Measurements from ENCODE around the gene NELL2.

GRCh38 chr12:44778863-44779262, 97.3 kb downstream of the NELL2 start:
- no peak for TF ChIP-seq TAF1 (conservative IDR thresholded peaks at IDR 0.05)
- no peak for TF ChIP-seq CTCF (IDR thresholded peaks at IDR 0.05; ENCODE audit: low read depth, low read length, missing input control)

Measured in liver (tissue), 3 donors.